ENCODE results near the gene PBXIP1. TPM values are rescaled to one million over a fixed set of nuclear protein-coding genes. Genes with fewer than 3 reads are reported as not detected.

Gene PBXIP1
- total and polyA plus RNA-seq, 2 of the 13 experiments (the other 11 are each of a cell fraction or from before 2014, with no cell fraction given) = 16.3 to 31.9 TPM

GRCh38 chr1:154941333-154942013 is 14.4 kb downstream of the PBXIP1 start (continued):
- no peak for TF ChIP-seq KDM5B (CRISPR knock-in tag; IDR thresholded peaks at IDR 0.05; ENCODE audit: borderline replicate concordance)
- TF ChIP-seq MXI1 (IDR thresholded peaks at IDR 0.05; ENCODE audit: borderline replicate concordance, low read depth, low read length) = peak; percentile 87; the same call in 2 of the 3 replicates
- TF ChIP-seq ZNF704 (CRISPR knock-in tag; IDR thresholded peaks at IDR 0.05; ENCODE audit: borderline replicate concordance) = no peak
- TF ChIP-seq RFX5 (IDR thresholded peaks at IDR 0.05; ENCODE audit: low read depth, low read length) = peak; percentile 57; the same call in 1 of the 2 replicates
- no peak for TF ChIP-seq SRSF4 (IDR thresholded peaks at IDR 0.05; ENCODE audit: low read depth, low read length, poor library complexity, severe bottlenecking)
- TF ChIP-seq, protein P1, sequence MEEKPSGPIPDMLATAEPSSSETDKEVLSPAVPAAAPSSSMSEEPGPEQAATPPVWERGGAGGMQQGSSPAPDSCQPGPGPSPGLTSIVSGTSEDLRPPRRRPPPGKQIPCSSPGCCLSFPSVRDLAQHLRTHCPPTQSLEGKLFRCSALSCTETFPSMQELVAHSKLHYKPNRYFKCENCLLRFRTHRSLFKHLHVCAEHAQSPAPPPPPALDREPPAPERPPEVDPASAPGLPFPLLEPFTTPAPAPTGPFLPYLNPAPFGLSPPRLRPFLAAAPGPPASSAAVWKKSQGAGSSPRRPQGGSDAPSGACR (CRISPR knock-in tag; IDR thresholded peaks at IDR 0.05) = no peak
- no peak for TF ChIP-seq ZNF644 (CRISPR knock-in tag; IDR thresholded peaks at IDR 0.05; ENCODE audit: low read depth)
- no peak for TF ChIP-seq SYNCRIP (IDR thresholded peaks at IDR 0.05; ENCODE audit: insufficient read depth, low read depth, low read length)
- no peak for TF ChIP-seq U2AF1 (optimal IDR thresholded peaks at IDR 0.05; ENCODE audit: low read depth, low read length)
- TF ChIP-seq ZNF512 (CRISPR knock-in tag; IDR thresholded peaks at IDR 0.05) = no peak
- no peak for TF ChIP-seq ZZZ3 (CRISPR knock-in tag; IDR thresholded peaks at IDR 0.05; ENCODE audit: borderline replicate concordance)
- TF ChIP-seq ZNF343 (CRISPR knock-in tag; IDR thresholded peaks at IDR 0.05) = no peak
- TF ChIP-seq CAMTA2 (CRISPR knock-in tag; IDR thresholded peaks at IDR 0.05; ENCODE audit: borderline replicate concordance) = no peak
- TF ChIP-seq POGK (CRISPR knock-in tag; conservative IDR thresholded peaks at IDR 0.05) = no peak
- peak; percentile 51 for TF ChIP-seq SAP130 (CRISPR knock-in tag; IDR thresholded peaks at IDR 0.05; ENCODE audit: low read depth)
- TF ChIP-seq BORCS8-MEF2B (CRISPR knock-in tag; IDR thresholded peaks at IDR 0.05) = no peak
- TF ChIP-seq TAF1 (CRISPR knock-in tag; IDR thresholded peaks at IDR 0.05) = no peak
- no peak for TF ChIP-seq CCDC6 (CRISPR knock-in tag; IDR thresholded peaks at IDR 0.05)
- no peak for TF ChIP-seq IRF1 (CRISPR knock-in tag; IDR thresholded peaks at IDR 0.05; ENCODE audit: low read depth)
